ENCODE data around the gene KNDC1.

The KNDC1 gene

GRCh38 chr10:133267829-133268228 is 107.8 kb downstream of the KNDC1 start:
- no peak for TF ChIP-seq POLR2A (IDR thresholded peaks at IDR 0.05; ENCODE audit: extremely low read depth, insufficient read length)
- TF ChIP-seq CTCF (IDR thresholded peaks at IDR 0.05; ENCODE audit: low read depth, low read length), result no peak
- TF ChIP-seq MAX (IDR thresholded peaks at IDR 0.05; ENCODE audit: low read depth, low read length), result no peak
- TF ChIP-seq MYC (IDR thresholded peaks at IDR 0.05; ENCODE audit: low read depth, low read length), result no peak
- no peak for DNase-seq (ENCODE audit: low read depth)
- H3K4me3 ChIP-seq (ENCODE audit: low read depth, low read length), result no peak overlapping the region

- no peak overlapping the region for H3K4me3 ChIP-seq (ENCODE audit: low read depth, low read length)
- no peak for TF ChIP-seq CTCF (IDR thresholded peaks at IDR 0.05; ENCODE audit: low read depth, low read length)
- DNase-seq (ENCODE audit: low read depth), result no peak
Observed at GRCh38 chr10:133268532-133268931, 108.5 kb downstream of the KNDC1 start.

- H3K4me3 ChIP-seq (ENCODE audit: low read depth, low read length), result no peak overlapping the region
- no peak for DNase-seq (ENCODE audit: low read depth)
- TF ChIP-seq CTCF (IDR thresholded peaks at IDR 0.05; ENCODE audit: low read depth, low read length) (no peak), MAX (IDR thresholded peaks at IDR 0.05; ENCODE audit: low read depth, low read length) (no peak), MYC (IDR thresholded peaks at IDR 0.05; ENCODE audit: low read depth, low read length) (no peak), POLR2A (IDR thresholded peaks at IDR 0.05; ENCODE audit: extremely low read depth, insufficient read length) (no peak)
Observed at GRCh38 chr10:133269367-133269766, 109.3 kb downstream of the KNDC1 start.

GRCh38 chr10:133270204-133270603 is 110.2 kb downstream of the KNDC1 start:
- no peak overlapping the region for H3K4me3 ChIP-seq (ENCODE audit: low read depth, low read length)
- no peak for DNase-seq (ENCODE audit: low read depth)
- TF ChIP-seq CTCF (IDR thresholded peaks at IDR 0.05; ENCODE audit: low read depth, low read length) (no peak), MYC (IDR thresholded peaks at IDR 0.05; ENCODE audit: low read depth, low read length) (no peak), MAX (IDR thresholded peaks at IDR 0.05; ENCODE audit: low read depth, low read length) (no peak), POLR2A (IDR thresholded peaks at IDR 0.05; ENCODE audit: extremely low read depth, insufficient read length) (no peak)

GRCh38 chr10:133270773-133271297 is 110.8 kb downstream of the KNDC1 start:
- no peak overlapping the region for H3K4me3 ChIP-seq (ENCODE audit: low read depth, low read length)
- DNase-seq (ENCODE audit: low read depth), result no peak
- TF ChIP-seq POLR2A (IDR thresholded peaks at IDR 0.05; ENCODE audit: extremely low read depth, insufficient read length), result no peak
- TF ChIP-seq CTCF (IDR thresholded peaks at IDR 0.05; ENCODE audit: low read depth, low read length), result no peak
- TF ChIP-seq MAX (IDR thresholded peaks at IDR 0.05; ENCODE audit: low read depth, low read length), result no peak
- TF ChIP-seq MYC (IDR thresholded peaks at IDR 0.05; ENCODE audit: low read depth, low read length), result no peak

Data from NB4 (cell line).